HCT116 (cell line): ENCODE data around the gene TNRC18. TPM values are rescaled to one million over a fixed set of nuclear protein-coding genes. Genes with fewer than 3 reads are reported as not detected.

Experiments
- ATAC-seq: fragments of 200-7000 bp; cut with Tn5 transposase; 2 replicates; pipeline ENCODE4 v1.9.1; 2020; ENCODE audit warnings: mild to moderate bottlenecking, moderate library complexity
- BruUV-seq: library from RNA; stranded (reverse); fragments of 400-500 nt; replicated peaks from 2 replicates; lab custom pipeline; 2021; lab: Mats Ljungman, UMichigan
- CTCF ChIA-PET: fragments of 300-600 bp; sonication (Branson Sonifier 250); formaldehyde crosslinking; loops from one replicate; lab custom pipeline; 2021; ENCODE audit warnings: antibody characterized with exemption; lab: Charles Lee
- POLR2A ChIA-PET: fragments of 300-600, 350-600 bp; sonication (Branson Sonifier 250); formaldehyde crosslinking; loops from one replicate; lab custom pipeline; 2021; ENCODE audit warnings: antibody characterized with exemption; lab: Charles Lee
- RAD21 ChIA-PET, 2 experiments: fragments of 300-600 bp; sonication (Branson Sonifier 250); formaldehyde crosslinking; loops; one replicate each; lab custom pipeline; 2023; ENCODE audit warnings: low total read pairs in 2 of 2; ENCODE audit not compliant: uncharacterized antibody in 2 of 2, unreplicated experiment in 2 of 2, low non-redundant PET in 1 of 2; lab: Charles Lee
- DNase-seq: peaks from one replicate; pipeline ENCODE4 v3.0.0-alpha.2; 2010; ENCODE audit warnings: low read depth, low spot score
- H2AFZ ChIP-seq: fragments of 200-600 bp; shearing (Covaris generic), sonication (generic); 2 replicates; pipeline ENCODE4 v1.6.1; 2017; ENCODE audit warnings: low read depth, mixed run types, mixed read lengths, antibody characterized with exemption, low read length; ENCODE audit not compliant: poor library complexity, severe bottlenecking
- H3K27ac ChIP-seq: 2 replicates; pipeline ENCODE4 v1.5.1; 2012; ENCODE audit warnings: low read depth, low read length
- H3K27me3 ChIP-seq: fragments of 200-600 bp; sonication (generic); 2 replicates; pipeline ENCODE4 v1.6.1; 2016; ENCODE audit warnings: mixed run types, low read length, mixed read lengths; ENCODE audit not compliant: insufficient read depth
- H3K36me3 ChIP-seq, 2 experiments: fragments of 200-500 bp in 1 of 2; fragments of 200-600 bp in 1 of 2; sonication (Bioruptor generic) in 1 of 2; sonication (generic) in 1 of 2; 2 replicates each; pipeline versions ENCODE4 v1.5.1 to v1.6.1; 2014 to 2016; ENCODE audit warnings: low read length in 2 of 2, inconsistent platforms in 1 of 2, mixed read lengths in 1 of 2, mixed run types in 1 of 2; ENCODE audit not compliant: insufficient read depth in 2 of 2, control insufficient read depth in 1 of 2
- H3K4me1 ChIP-seq, 2 experiments: fragments of 200-600 bp in 1 of 2; sonication (generic) in 1 of 2; 2 replicates each; pipeline versions ENCODE4 v1.5.1 to v1.6.1; 2012 to 2017; ENCODE audit warnings: low read length in 2 of 2, inconsistent platforms in 1 of 2, mild to moderate bottlenecking in 1 of 2, mixed read lengths in 1 of 2, mixed run types in 1 of 2, moderate library complexity in 1 of 2; ENCODE audit not compliant: insufficient read depth in 2 of 2, control insufficient read depth in 1 of 2
- H3K4me2 ChIP-seq: fragments of 200-600 bp; sonication (generic); 2 replicates; pipeline ENCODE4 v1.6.1; 2017; ENCODE audit warnings: mixed run types, low read length, mixed read lengths
- H3K4me3 ChIP-seq, 2 experiments: fragments of 200-600 bp in 1 of 2; sonication (generic) in 1 of 2; replicated peaks in 1 of 2; 2 replicates each; pipeline ENCODE4 v1.5.1; 2011 to 2016; ENCODE audit warnings: low read length in 2 of 2, control low read depth in 1 of 2, low read depth in 1 of 2, mild to moderate bottlenecking in 1 of 2, mixed read lengths in 1 of 2, mixed run types in 1 of 2
- H3K79me2 ChIP-seq: fragments of 200-600 bp; sonication (generic); 2 replicates; pipeline ENCODE4 v1.6.1; 2017; ENCODE audit warnings: mild to moderate bottlenecking, mixed run types, low read length, moderate library complexity, mixed read lengths; ENCODE audit not compliant: insufficient read depth
- H3K9ac ChIP-seq: fragments of 200-600 bp; sonication (generic); 2 replicates; pipeline ENCODE4 v1.6.1; 2016; ENCODE audit warnings: low read length, mixed read lengths
- H3K9me2 ChIP-seq: fragments of 200-600 bp; sonication (generic), shearing (Covaris generic); 2 replicates; pipeline ENCODE4 v1.6.1; 2017; ENCODE audit warnings: mixed run types, mild to moderate bottlenecking, moderate library complexity; ENCODE audit not compliant: insufficient read depth
- H3K9me3 ChIP-seq, 2 experiments: fragments of 200-500 bp in 1 of 2; fragments of 200-600 bp in 1 of 2; sonication (Bioruptor generic) in 1 of 2; sonication (generic) in 1 of 2; 2 replicates each; pipeline ENCODE4 v1.6.1; 2014 to 2017; ENCODE audit warnings: low read length in 2 of 2, mixed read lengths in 2 of 2, inconsistent platforms in 1 of 2, low read depth in 1 of 2, mild to moderate bottlenecking in 1 of 2, mixed run types in 1 of 2, moderate library complexity in 1 of 2; ENCODE audit not compliant: control insufficient read depth in 1 of 2, insufficient read depth in 1 of 2
- H4K20me1 ChIP-seq: fragments of 200-600 bp; sonication (generic), shearing (Covaris generic); 2 replicates; pipeline ENCODE4 v1.6.1; 2017; ENCODE audit warnings: mixed run types, mild to moderate bottlenecking, moderate library complexity; ENCODE audit not compliant: insufficient read depth
- CEBPB ChIP-seq: IDR thresholded peaks from 2 replicates; pipeline ENCODE4 v1.6.1; 2012; ENCODE audit warnings: low read depth
- EGR1 ChIP-seq: IDR thresholded peaks from 2 replicates; pipeline ENCODE4 v1.6.1; 2012; ENCODE audit warnings: low read depth
- ELF1 ChIP-seq: IDR thresholded peaks from 2 replicates; pipeline ENCODE4 v1.6.1; 2012; ENCODE audit warnings: low read depth, borderline replicate concordance
- EZH2 ChIP-seq: fragments of 200-600 bp; sonication (generic); IDR thresholded peaks from 2 replicates; pipeline ENCODE4 v1.6.1; 2017; ENCODE audit warnings: antibody characterized with exemption, mixed run types
- EZH2phosphoT487 ChIP-seq: fragments of 200-600 bp; IDR thresholded peaks from 2 replicates; pipeline ENCODE4 v1.6.1; 2018; ENCODE audit warnings: antibody characterized with exemption, borderline replicate concordance
- FOSL1 ChIP-seq: IDR thresholded peaks from 2 replicates; pipeline ENCODE4 v1.6.1; 2012; ENCODE audit warnings: low read depth
- JUND ChIP-seq: IDR thresholded peaks from 2 replicates; pipeline ENCODE4 v1.6.1; 2012
- POLR2A ChIP-seq: IDR thresholded peaks from 2 replicates; pipeline ENCODE4 v1.7.0; 2011; ENCODE audit warnings: borderline replicate concordance; ENCODE audit not compliant: insufficient read depth, insufficient read length; ENCODE audit errors: extremely low read depth
- RAD21 ChIP-seq: IDR thresholded peaks from 2 replicates; pipeline ENCODE4 v1.6.1; 2012; ENCODE audit warnings: low read depth, mild to moderate bottlenecking
- SIN3A ChIP-seq: IDR thresholded peaks from 2 replicates; pipeline ENCODE4 v1.6.1; 2012; ENCODE audit warnings: low read depth
- SRF ChIP-seq: IDR thresholded peaks from 2 replicates; pipeline ENCODE4 v1.6.1; 2012; ENCODE audit warnings: low read depth
- TCF7L2 ChIP-seq: IDR thresholded peaks from 2 replicates; pipeline ENCODE4 v1.7.0; 2011; ENCODE audit warnings: borderline replicate concordance, inconsistent platforms; ENCODE audit not compliant: insufficient read depth, insufficient read length; ENCODE audit errors: extremely low read depth
- YY1 ChIP-seq: IDR thresholded peaks from 2 replicates; pipeline ENCODE4 v1.6.1; 2011; ENCODE audit warnings: low read length, low read depth, moderate library complexity, mild to moderate bottlenecking; ENCODE audit not compliant: insufficient replicate concordance; ENCODE audit errors: extremely low read depth
- ZNF274 ChIP-seq: fragments of 200-500 bp; sonication (Bioruptor generic); IDR thresholded peaks from 2 replicates; pipeline ENCODE4 v1.6.1; 2014; ENCODE audit warnings: mild to moderate bottlenecking, low read depth, low read length, inconsistent platforms
- intact Hi-C: fragments of 100-400 bp; cut with micrococcal nuclease; formaldehyde crosslinking; loops from 2 replicates; pipeline ENCODE4 v1.10.0; 2022
- total RNA-seq: library from RNA; stranded (reverse); gene quantifications from one replicate; pipeline ENCODE4 v1.2.1, GENCODE V29; 2021; ENCODE audit not compliant: unreplicated experiment
- TF ChIP-seq, protein P1 (sequence below), 3 experiments: fragments of 200-600 bp in 1 of 3; sonication (generic) in 1 of 3; IDR thresholded peaks in 2 of 3; conservative IDR thresholded peaks in 1 of 3; 2 replicates each; pipeline ENCODE4 v1.5.1; 2012 to 2017; ENCODE audit warnings: low read depth in 2 of 3, low read length in 2 of 3, antibody characterized with exemption in 1 of 3, borderline replicate concordance in 1 of 3, control low read depth in 1 of 3, mild to moderate bottlenecking in 1 of 3, mixed read lengths in 1 of 3, mixed run types in 1 of 3, moderate library complexity in 1 of 3; ENCODE audit not compliant: insufficient read depth in 1 of 3

TNRC18 gene
- total RNA-seq, 1 experiment from 2014 or later = 101 TPM

DNA sequence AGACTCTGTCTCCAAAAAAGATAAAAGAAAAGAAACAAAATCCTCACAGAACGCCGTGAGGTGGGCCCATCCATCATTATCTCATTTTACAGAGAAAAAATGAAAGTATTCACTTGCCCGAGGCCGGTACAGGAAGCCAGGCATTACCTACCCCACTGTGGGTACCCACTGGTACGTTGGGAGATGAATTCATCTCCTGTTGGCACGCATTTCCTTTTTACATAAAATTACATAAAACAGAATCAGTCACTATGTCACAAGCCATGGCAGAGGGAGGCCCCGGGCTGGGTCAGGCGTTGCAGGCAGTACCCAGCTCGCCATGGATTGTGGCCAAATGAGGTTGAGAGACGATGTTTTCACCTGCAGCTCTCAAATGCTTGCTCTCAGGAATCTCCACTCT lies 38.6 kb upstream of the TNRC18 start:
- H4K20me1 ChIP-seq = no peaks in the 10 kb centered on the region
- DNase-seq = no peak
- POLR2A ChIA-PET = no interaction called here
- no peaks in the 10 kb centered on the region for H3K79me2 ChIP-seq
- RAD21 ChIA-PET = no interaction called here
- ATAC-seq = no peak
- no peak overlapping the region for H3K4me3 ChIP-seq
- H2AFZ ChIP-seq = no peak overlapping the region
- no peak overlapping the region for H3K27ac ChIP-seq
- no peaks in the 10 kb centered on the region for H3K36me3 ChIP-seq
- BruUV-seq = no TSS peak
- intact Hi-C loops = no loop called here
- no peaks in the 10 kb centered on the region for H3K4me1 ChIP-seq
- no peak overlapping the region for H3K4me2 ChIP-seq
- H3K9me2 ChIP-seq = no peaks in the 10 kb centered on the region
- H3K27me3 ChIP-seq = no peaks in the 10 kb centered on the region
- CTCF ChIA-PET = no interaction called here
- TF ChIP-seq EZH2phosphoT487 (no peak), CEBPB (no peak), EGR1 (no peak), FOSL1 (no peak), ZNF274 (no peak), SRF (no peak), POLR2A (no peak), EZH2 (no peak), RAD21 (no peak), JUND (no peak), SIN3A (no peak), YY1 (no peak), ELF1 (no peak), TCF7L2 (no peak)
- TF ChIP-seq, protein P1, sequence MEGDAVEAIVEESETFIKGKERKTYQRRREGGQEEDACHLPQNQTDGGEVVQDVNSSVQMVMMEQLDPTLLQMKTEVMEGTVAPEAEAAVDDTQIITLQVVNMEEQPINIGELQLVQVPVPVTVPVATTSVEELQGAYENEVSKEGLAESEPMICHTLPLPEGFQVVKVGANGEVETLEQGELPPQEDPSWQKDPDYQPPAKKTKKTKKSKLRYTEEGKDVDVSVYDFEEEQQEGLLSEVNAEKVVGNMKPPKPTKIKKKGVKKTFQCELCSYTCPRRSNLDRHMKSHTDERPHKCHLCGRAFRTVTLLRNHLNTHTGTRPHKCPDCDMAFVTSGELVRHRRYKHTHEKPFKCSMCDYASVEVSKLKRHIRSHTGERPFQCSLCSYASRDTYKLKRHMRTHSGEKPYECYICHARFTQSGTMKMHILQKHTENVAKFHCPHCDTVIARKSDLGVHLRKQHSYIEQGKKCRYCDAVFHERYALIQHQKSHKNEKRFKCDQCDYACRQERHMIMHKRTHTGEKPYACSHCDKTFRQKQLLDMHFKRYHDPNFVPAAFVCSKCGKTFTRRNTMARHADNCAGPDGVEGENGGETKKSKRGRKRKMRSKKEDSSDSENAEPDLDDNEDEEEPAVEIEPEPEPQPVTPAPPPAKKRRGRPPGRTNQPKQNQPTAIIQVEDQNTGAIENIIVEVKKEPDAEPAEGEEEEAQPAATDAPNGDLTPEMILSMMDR (IDR thresholded peaks at IDR 0.05 in 2 of 3, conservative IDR thresholded peaks at IDR 0.05 in 1 of 3; ENCODE audit: borderline replicate concordance in 1 of 3, insufficient read depth in 1 of 3, low read depth in 2 of 3, low read length in 2 of 3) = no peak
- H3K9me3 ChIP-seq = no peaks in the 10 kb centered on the region
- no peak overlapping the region for H3K9ac ChIP-seq
